BLaER1 treated with 17β-estradiol and CSF1 and Interleukin-3, amounts not matched to agents 10 nM and 100 nM (cell line): ENCODE data around the gene CLEC2B.

ENCODE experiments used
- H3K27ac ChIP-seq, 11 experiments: shearing (Covaris generic); formaldehyde crosslinking; 2 replicates each; pipeline ENCODE4 v1.8.1; 2022
- H3K27me3 ChIP-seq, 11 experiments: shearing (Covaris generic); formaldehyde crosslinking; 2 replicates each; pipeline ENCODE4 v1.8.1; 2022
- H3K36me3 ChIP-seq, 11 experiments: shearing (Covaris generic); formaldehyde crosslinking; 2 replicates each; pipeline ENCODE4 v1.8.1; 2022
- H3K4me1 ChIP-seq, 10 experiments: shearing (Covaris generic); formaldehyde crosslinking; 2 replicates each; pipeline ENCODE4 v1.8.1; 2022
- H3K4me2 ChIP-seq, 11 experiments: shearing (Covaris generic); formaldehyde crosslinking; 2 replicates each; pipeline ENCODE4 v1.8.1; 2022
- H3K4me3 ChIP-seq, 10 experiments: shearing (Covaris generic); formaldehyde crosslinking; 2 replicates each; pipeline ENCODE4 v1.8.1; 2022
- H3K9ac ChIP-seq, 11 experiments: shearing (Covaris generic); formaldehyde crosslinking; 2 replicates each; pipeline ENCODE4 v1.8.1; 2022
- H3K9me3 ChIP-seq, 11 experiments: shearing (Covaris generic); formaldehyde crosslinking; replicated peaks in 1 of 11; 2 replicates each; pipeline ENCODE4 v1.8.1; 2022
- H4K20me1 ChIP-seq, 11 experiments: shearing (Covaris generic); formaldehyde crosslinking; 2 replicates each; pipeline ENCODE4 v1.8.1; 2022
- Cebpa-rat ChIP-seq, 11 experiments: shearing (Covaris generic); IDR thresholded peaks; 2 replicates each; pipeline ENCODE4 v1.8.1; 2022

The CLEC2B gene

GRCh38 chr12:9869307-9870161 is at the start of gene CLEC2B:
CLEC2B (minus strand) TSS chr12:9869354.
- Histone ChIP-seq H3K27me3 (peaks cover 46 to 72% (median 62%) of the 10 kb centered on the region in 11 experiments), H3K4me1 (peaks cover 0 to 13% (median 5%) of the 10 kb centered on the region in 10 experiments; a peak in 8 of 20 replicates), H4K20me1 (no peaks in the 10 kb centered on the region; a peak in 2 of 22 replicates), H3K36me3 (no peaks in the 10 kb centered on the region), H3K9ac (peak within 1 kb of the TSS in 7 of 11 experiments; percentile 2 to 75 (median 71); a peak in 13 of 22 replicates), H3K4me3 (peak within 1 kb of the TSS; percentile 36 to 67 (median 44); a peak in 16 of 20 replicates), H3K4me2 (peak within 1 kb of the TSS; percentile 33 to 90 (median 67)), H3K27ac (peak within 1 kb of the TSS in 6 of 11 experiments; percentile 6 to 78 (median 60); a peak in 11 of 22 replicates), H3K9me3 (peaks cover 0 to 6% (median 0%) of the 10 kb centered on the region in 11 experiments; a peak in 2 of 22 replicates)
- TF ChIP-seq Cebpa-rat (IDR thresholded peaks at IDR 0.05): no peak

GRCh38 chr12:9911708-9912107 is 42.6 kb upstream of the CLEC2B start:
- H3K4me1 ChIP-seq: no peaks in the 10 kb centered on the region
- no peak overlapping the region for H3K4me2 ChIP-seq
- no peaks in the 10 kb centered on the region for H3K27me3 ChIP-seq
- H3K4me3 ChIP-seq: no peak overlapping the region
- no peaks in the 10 kb centered on the region for H4K20me1 ChIP-seq
- peaks cover 37 to 70% (median 43%) of the 10 kb centered on the region in 11 experiments for H3K9me3 ChIP-seq
- H3K36me3 ChIP-seq: peaks cover 0 to 16% (median 0%) of the 10 kb centered on the region in 11 experiments; a peak in 5 of 22 replicates
- no peak overlapping the region for H3K27ac ChIP-seq
- no peak for TF ChIP-seq Cebpa-rat (IDR thresholded peaks at IDR 0.05)
- no peak overlapping the region for H3K9ac ChIP-seq

- Histone ChIP-seq H3K36me3 (peaks cover 0 to 16% (median 0%) of the 10 kb centered on the region in 11 experiments; a peak in 5 of 22 replicates), H4K20me1 (no peaks in the 10 kb centered on the region), H3K27ac (no peak overlapping the region), H3K9ac (no peak overlapping the region), H3K27me3 (no peaks in the 10 kb centered on the region), H3K4me3 (0 out of 20 replicates have a peak overlapping the region, but pooled peaks of 1 of the 10 experiments have one; percentile 4), H3K4me1 (no peaks in the 10 kb centered on the region), H3K4me2 (no peak overlapping the region), H3K9me3 (peaks cover 37 to 70% (median 44%) of the 10 kb centered on the region in 11 experiments)
- no peak for TF ChIP-seq Cebpa-rat (IDR thresholded peaks at IDR 0.05)
Observed at GRCh38 chr12:9910716-9911421, 41.7 kb upstream of the CLEC2B start.

- H3K9me3 ChIP-seq: peaks cover 38 to 79% (median 46%) of the 10 kb centered on the region in 11 experiments
- H3K4me2 ChIP-seq: no peak overlapping the region
- H3K4me3 ChIP-seq: no peak overlapping the region
- H3K9ac ChIP-seq: no peak overlapping the region
- peaks cover 0 to 16% (median 0%) of the 10 kb centered on the region in 11 experiments; a peak in 5 of 22 replicates for H3K36me3 ChIP-seq
- H4K20me1 ChIP-seq: no peaks in the 10 kb centered on the region
- no peak for TF ChIP-seq Cebpa-rat (IDR thresholded peaks at IDR 0.05)
- H3K27ac ChIP-seq: no peak overlapping the region
- no peaks in the 10 kb centered on the region for H3K4me1 ChIP-seq
- no peaks in the 10 kb centered on the region for H3K27me3 ChIP-seq
Observed at GRCh38 chr12:9909724-9910123, 40.6 kb upstream of the CLEC2B start.

- peaks cover 0 to 16% (median 0%) of the 10 kb centered on the region in 11 experiments; a peak in 5 of 22 replicates for H3K36me3 ChIP-seq
- no peaks in the 10 kb centered on the region for H3K27me3 ChIP-seq
- no peak overlapping the region for H3K4me2 ChIP-seq
- no peak overlapping the region for H3K27ac ChIP-seq
- no peak overlapping the region for H3K4me3 ChIP-seq
- H3K9me3 ChIP-seq: peaks cover 47 to 89% (median 58%) of the 10 kb centered on the region in 11 experiments
- no peaks in the 10 kb centered on the region for H4K20me1 ChIP-seq
- no peaks in the 10 kb centered on the region for H3K4me1 ChIP-seq
- no peak for TF ChIP-seq Cebpa-rat (IDR thresholded peaks at IDR 0.05)
- H3K9ac ChIP-seq: no peak overlapping the region
Observed at GRCh38 chr12:9908350-9908749, 39.2 kb upstream of the CLEC2B start.

GRCh38 chr12:9907769-9908168 is 38.6 kb upstream of the CLEC2B start:
- Histone ChIP-seq H3K27me3 (no peaks in the 10 kb centered on the region), H3K9me3 (peaks cover 52 to 89% (median 64%) of the 10 kb centered on the region in 11 experiments), H3K4me2 (no peak overlapping the region), H3K27ac (no peak overlapping the region), H4K20me1 (no peaks in the 10 kb centered on the region), H3K4me3 (no peak overlapping the region), H3K9ac (no peak overlapping the region), H3K36me3 (peaks cover 0 to 18% (median 0%) of the 10 kb centered on the region in 11 experiments; a peak in 5 of 22 replicates), H3K4me1 (no peaks in the 10 kb centered on the region)
- no peak for TF ChIP-seq Cebpa-rat (IDR thresholded peaks at IDR 0.05)

- no peak overlapping the region for H3K4me3 ChIP-seq
- H3K27me3 ChIP-seq: no peaks in the 10 kb centered on the region
- no peak overlapping the region for H3K4me2 ChIP-seq
- no peaks in the 10 kb centered on the region for H3K4me1 ChIP-seq
- no peak overlapping the region for H3K27ac ChIP-seq
- peaks cover 0 to 22% (median 0%) of the 10 kb centered on the region in 11 experiments; a peak in 5 of 22 replicates for H3K36me3 ChIP-seq
- H3K9ac ChIP-seq: no peak overlapping the region
- no peaks in the 10 kb centered on the region for H4K20me1 ChIP-seq
- TF ChIP-seq Cebpa-rat (IDR thresholded peaks at IDR 0.05): no peak
- peaks cover 52 to 89% (median 64%) of the 10 kb centered on the region in 11 experiments for H3K9me3 ChIP-seq
Observed at GRCh38 chr12:9906873-9907272, 37.7 kb upstream of the CLEC2B start.

- Histone ChIP-seq H3K27ac (no peak overlapping the region), H3K4me3 (no peak overlapping the region), H3K36me3 (peaks cover 0 to 9% (median 0%) of the 10 kb centered on the region in 11 experiments; a peak in 1 of 22 replicates), H3K4me1 (peaks cover 0 to 7% (median 0%) of the 10 kb centered on the region in 10 experiments; a peak in 3 of 20 replicates), H4K20me1 (no peaks in the 10 kb centered on the region), H3K4me2 (no peak overlapping the region), H3K27me3 (no peaks in the 10 kb centered on the region), H3K9ac (no peak overlapping the region), H3K9me3 (peaks cover 25 to 53% (median 33%) of the 10 kb centered on the region in 11 experiments)
- TF ChIP-seq Cebpa-rat (IDR thresholded peaks at IDR 0.05): no peak
Observed at GRCh38 chr12:9902539-9903228, 33.5 kb upstream of the CLEC2B start.
